Mesothelial cell of epicardium (in vitro differentiated cells): ENCODE data around the gene LCN6. TPM values are rescaled to one million over a fixed set of nuclear protein-coding genes. Genes with fewer than 3 reads are reported as not detected.

ENCODE experiments used
- DNase-seq, 2 experiments: peaks; one replicate each; pipeline ENCODE4 v3.0.0; 2021; ENCODE audit warnings: low spot score in 2 of 2; ENCODE audit not compliant: unreplicated experiment in 2 of 2
- H3K27ac Mint-ChIP-seq: 2 replicates; pipeline ENCODE4 v1.8.0; 2021; ENCODE audit warnings: mixed read lengths
- H3K27me3 Mint-ChIP-seq: 2 replicates; pipeline ENCODE4 v1.8.0; 2021; ENCODE audit warnings: low read depth, mixed read lengths
- H3K36me3 Mint-ChIP-seq: 2 replicates; pipeline ENCODE4 v1.8.0; 2021; ENCODE audit warnings: mixed read lengths
- H3K4me1 Mint-ChIP-seq: 2 replicates; pipeline ENCODE4 v1.8.0; 2021; ENCODE audit warnings: mixed read lengths
- H3K4me3 Mint-ChIP-seq: 2 replicates; pipeline ENCODE4 v1.8.0; 2021; ENCODE audit warnings: mild to moderate bottlenecking, moderate library complexity, mixed read lengths
- H3K9me3 Mint-ChIP-seq: 2 replicates; pipeline ENCODE4 v1.8.0; 2021; ENCODE audit warnings: mixed read lengths
- CTCF ChIP-seq: fragments of 200-600 bp; sonication (generic); IDR thresholded peaks from one replicate; pipeline ENCODE4 v1.5.0; 2021; ENCODE audit warnings: antibody characterized with exemption; ENCODE audit not compliant: unreplicated experiment
- total RNA-seq: library from RNA; stranded (reverse); gene quantifications from 3 replicates; pipeline ENCODE4 v1.2.1, GENCODE V29; 2021

The LCN6 gene
- total RNA-seq, 1 donor from 2014 or later: not detected

- DNase-seq: no peak
- H3K27me3 Mint-ChIP-seq: peaks cover 11% of the 10 kb centered on the region
- no peaks in the 10 kb centered on the region for H3K36me3 Mint-ChIP-seq
- TF ChIP-seq CTCF: peak; percentile 67
- H3K9me3 Mint-ChIP-seq: peaks cover under 1% of the 10 kb centered on the region
- H3K4me1 Mint-ChIP-seq: peaks cover 57% of the 10 kb centered on the region
- no peak overlapping the region for H3K4me3 Mint-ChIP-seq
- peak overlapping the region; percentile 52 for H3K27ac Mint-ChIP-seq
Measured at GRCh38 chr9:136784249-136784996, 36.1 kb upstream of the LCN6 start.

GRCh38 chr9:136782452-136782851 lies 34.1 kb upstream of the LCN6 start:
- H3K27me3 Mint-ChIP-seq: peaks cover 29% of the 10 kb centered on the region
- no peaks in the 10 kb centered on the region for H3K36me3 Mint-ChIP-seq
- H3K4me1 Mint-ChIP-seq: peaks cover 38% of the 10 kb centered on the region
- DNase-seq: no peak
- no peak overlapping the region for H3K4me3 Mint-ChIP-seq
- peaks cover 5% of the 10 kb centered on the region for H3K9me3 Mint-ChIP-seq
- H3K27ac Mint-ChIP-seq: no peak overlapping the region
- no peak for TF ChIP-seq CTCF

GRCh38 chr9:136779808-136780207 lies 31.5 kb upstream of the LCN6 start:
- H3K4me1 Mint-ChIP-seq: peaks cover 30% of the 10 kb centered on the region
- no peaks in the 10 kb centered on the region for H3K36me3 Mint-ChIP-seq
- no peak overlapping the region for H3K27ac Mint-ChIP-seq

GRCh38 chr9:136777359-136777758 lies 29.0 kb upstream of the LCN6 start:
- Mint-ChIP-seq H3K4me3 (no peak overlapping the region), H3K27ac (no peak overlapping the region), H3K36me3 (no peaks in the 10 kb centered on the region), H3K27me3 (peaks cover 34% of the 10 kb centered on the region), H3K9me3 (peaks cover 15% of the 10 kb centered on the region), H3K4me1 (peaks cover 18% of the 10 kb centered on the region)
- no peak for TF ChIP-seq CTCF
- DNase-seq: no peak

More at GRCh38 chr9:136779808-136780207, 31.5 kb upstream of the LCN6 start:
- no peak for TF ChIP-seq CTCF
- Mint-ChIP-seq H3K9me3 (peaks cover 5% of the 10 kb centered on the region), H3K27me3 (peaks cover 34% of the 10 kb centered on the region), H3K4me3 (no peak overlapping the region)
- no peak for DNase-seq

- Mint-ChIP-seq H3K4me3 (no peak overlapping the region), H3K27ac (no peak overlapping the region), H3K36me3 (no peaks in the 10 kb centered on the region), H3K4me1 (peaks cover 16% of the 10 kb centered on the region), H3K27me3 (peaks cover 34% of the 10 kb centered on the region), H3K9me3 (peaks cover 15% of the 10 kb centered on the region)
- no peak for TF ChIP-seq CTCF
- no peak for DNase-seq
Measured at GRCh38 chr9:136776947-136777346, 28.6 kb upstream of the LCN6 start.
